Ammon's horn (tissue), 1 donor: ENCODE measurements around the gene ITM2C.

ENCODE experiments used
- DNase-seq: peaks from one replicate; pipeline ENCODE4 v3.0.0-alpha.2; 2016; ENCODE audit warnings: low spot score

ITM2C gene

DNA sequence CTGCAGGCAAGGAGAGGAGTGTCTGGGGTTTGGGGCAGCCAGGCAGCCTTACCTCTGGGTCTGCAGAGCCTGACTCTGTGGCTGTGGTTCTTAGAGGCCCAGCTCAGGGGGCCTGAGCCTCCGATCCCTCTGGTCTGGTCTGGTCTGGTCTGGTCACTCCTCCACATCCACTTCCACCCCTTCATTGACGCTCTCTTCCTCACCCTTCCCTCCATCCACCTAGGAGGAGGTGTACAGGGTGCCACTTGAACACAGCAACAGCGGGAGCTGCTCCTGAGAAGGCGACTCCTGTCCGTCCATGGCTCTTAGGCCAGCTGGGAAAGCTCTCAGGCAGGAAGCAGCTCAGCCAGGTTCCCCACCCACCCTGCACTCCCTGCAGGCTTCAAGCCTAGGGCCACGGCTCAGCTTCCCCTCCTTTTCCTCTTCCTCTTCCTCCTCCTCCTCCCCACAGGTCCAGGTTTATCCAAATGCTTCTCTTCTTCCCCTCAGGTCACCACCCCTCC, 43.4 kb downstream of the ITM2C start:
- no peak for DNase-seq

DNA sequence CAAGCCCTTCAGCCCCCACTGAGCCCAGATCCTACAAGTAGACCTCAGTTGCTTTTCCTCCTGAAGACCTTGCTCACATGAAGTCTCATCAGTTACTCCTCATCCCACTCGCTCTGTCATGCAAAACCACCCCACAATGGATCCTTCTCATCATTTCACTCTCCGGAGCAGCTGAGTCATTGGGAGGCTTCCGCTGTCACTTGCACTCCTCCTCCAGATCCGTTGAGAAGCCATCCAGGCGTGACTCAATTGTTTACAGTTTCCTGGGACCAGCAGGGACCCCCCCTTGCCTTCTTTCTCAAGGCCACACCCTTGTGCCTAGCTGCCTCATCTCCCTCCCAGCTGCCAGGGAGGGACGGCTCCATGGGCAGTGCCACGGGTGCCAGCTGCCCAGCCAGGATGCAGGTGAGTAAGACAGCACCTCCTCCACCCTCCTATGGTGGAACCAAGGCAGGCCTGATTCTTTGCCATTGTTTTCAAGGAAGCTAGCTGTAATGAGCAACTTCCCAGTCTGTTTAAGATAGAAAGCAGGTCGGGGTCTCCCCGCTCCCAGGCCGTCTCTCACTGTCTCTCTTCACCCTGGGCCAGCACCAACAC, 44.0 kb downstream of the ITM2C start:
- no peak for DNase-seq

DNA sequence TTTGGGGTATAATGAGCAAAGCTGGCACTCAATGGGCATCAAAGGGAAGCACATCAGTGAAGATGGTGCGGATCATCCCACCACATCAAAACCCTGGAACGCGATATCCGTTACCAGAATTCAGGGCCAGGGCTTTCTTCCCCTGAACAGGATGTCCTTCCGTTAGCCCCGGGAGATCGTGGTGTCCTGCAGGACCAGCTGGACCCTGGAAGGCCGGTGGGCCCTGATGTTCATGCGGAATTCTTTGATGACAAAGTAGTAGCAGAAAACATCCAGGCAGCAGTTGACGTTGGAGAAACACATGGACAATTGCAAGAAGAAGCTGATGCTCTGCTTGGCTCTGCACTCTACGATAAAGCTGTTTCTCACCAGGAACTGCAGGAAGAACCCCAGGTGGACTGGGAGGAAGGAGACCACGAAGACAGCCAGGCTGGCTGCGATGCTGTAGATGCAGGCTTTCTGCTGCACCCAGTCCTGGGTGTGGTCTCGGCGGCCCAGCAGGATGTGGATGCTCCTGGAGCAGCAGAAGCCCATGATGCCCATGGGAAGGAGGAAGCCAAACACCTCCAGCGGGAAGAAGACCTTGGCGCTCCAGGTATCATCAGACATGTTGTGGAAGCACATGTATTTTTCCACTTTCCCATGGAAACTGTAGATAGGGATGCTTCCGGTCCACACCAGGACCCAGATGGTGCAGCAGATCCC, 45.3 kb downstream of the ITM2C start:
- no peak for DNase-seq

DNA sequence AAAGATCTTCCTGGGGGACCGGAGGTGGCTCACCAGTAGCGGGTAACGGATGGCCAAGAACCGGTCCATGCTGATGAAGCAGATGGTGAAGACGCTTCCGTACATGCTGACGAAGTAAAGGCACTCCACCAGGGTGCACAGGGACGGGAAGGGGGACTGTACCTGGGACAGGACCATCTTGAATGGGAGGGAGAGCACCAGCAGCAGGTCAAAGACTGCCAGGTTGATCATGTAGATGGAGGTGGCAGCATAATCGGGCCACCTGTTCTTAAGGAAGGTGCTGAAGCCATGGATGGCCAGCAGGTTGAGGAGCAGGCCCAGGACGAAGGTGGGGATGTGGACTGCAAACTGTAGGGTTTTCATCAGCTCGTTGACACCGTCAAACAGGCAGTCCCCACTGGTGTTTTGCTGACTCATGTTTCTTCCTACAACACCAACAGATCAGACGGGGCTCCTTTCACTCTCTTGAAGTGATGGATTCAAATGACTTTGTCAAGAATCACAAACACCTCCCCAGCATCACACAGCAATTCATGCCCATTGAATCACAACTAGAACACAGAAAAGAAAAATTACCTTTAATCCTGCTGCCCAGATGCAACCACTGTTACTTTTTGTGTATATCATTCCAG, 45.9 kb downstream of the ITM2C start:
- no peak for DNase-seq

DNA sequence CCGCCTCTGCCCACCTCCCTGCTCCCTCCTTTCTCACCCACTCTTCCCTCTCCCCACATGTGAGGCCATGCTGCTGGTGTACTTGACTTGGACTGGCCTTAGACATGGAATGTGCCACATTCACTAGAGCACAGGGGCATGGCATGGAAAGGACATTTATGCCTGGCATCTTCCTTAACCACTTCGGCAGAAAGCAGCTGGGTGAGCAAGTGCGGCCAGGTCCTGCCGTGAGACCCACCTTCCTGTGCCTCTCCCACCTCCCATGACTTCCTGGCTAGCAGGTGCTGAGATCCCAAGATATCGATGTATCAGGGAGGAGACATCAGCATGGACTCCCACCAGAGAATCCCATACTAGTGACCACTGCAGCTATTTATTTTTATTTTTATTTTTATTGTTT, 47.3 kb downstream of the ITM2C start:
- no peak for DNase-seq

DNA sequence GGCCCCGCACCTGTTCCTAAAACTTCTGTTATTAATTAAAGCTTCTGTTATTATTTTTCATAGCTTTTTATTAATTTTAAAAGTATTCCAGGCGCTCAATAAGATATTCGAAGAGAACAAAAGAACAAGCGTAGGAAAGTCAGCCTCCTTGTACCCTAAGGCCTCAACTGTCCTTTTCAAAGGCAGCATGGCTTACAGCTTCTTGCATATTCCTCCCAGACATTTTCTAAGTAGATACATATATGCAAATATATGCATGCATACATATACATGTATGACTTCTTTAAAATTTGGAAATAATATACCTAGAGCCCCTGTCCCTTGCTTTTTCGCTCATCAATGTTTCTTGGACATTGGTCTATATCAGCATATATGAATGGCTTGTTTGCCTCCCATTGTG, 48.0 kb downstream of the ITM2C start:
- no peak for DNase-seq

DNA sequence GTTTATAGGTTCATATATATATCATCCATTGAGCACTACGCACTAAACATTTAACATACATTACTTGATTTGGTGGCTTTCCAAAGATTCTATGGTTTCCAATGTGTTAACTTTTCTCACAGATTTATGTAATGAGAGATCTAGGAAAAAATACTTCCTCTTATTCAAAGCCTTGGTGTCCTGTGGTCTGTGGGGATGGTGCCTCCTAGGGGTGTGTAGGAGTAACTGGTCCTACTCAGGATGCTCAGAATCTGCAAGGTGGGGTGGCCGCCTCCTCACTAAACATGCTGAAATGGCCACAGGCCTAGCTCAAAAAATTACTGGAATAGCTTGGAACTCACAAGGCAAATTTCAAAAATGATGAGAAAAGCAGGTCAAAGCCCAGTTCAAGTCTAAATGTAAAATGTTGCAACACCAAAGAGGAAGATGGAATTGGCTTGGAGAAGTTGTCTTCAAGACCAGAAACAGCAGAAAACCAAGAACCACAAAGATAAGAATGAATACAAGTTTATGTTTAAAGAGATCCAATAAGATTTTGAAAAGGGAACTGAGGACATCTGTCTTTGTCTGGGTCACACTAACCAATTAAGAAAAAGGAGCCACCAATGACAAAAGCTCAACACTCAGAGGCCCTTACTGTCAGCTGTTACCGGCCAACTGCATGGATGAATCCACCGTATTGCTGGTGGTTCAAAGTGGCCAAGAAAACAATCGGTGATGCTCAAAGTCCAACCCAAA, 48.8 kb downstream of the ITM2C start:
- DNase-seq: peak; percentile 74

DNA sequence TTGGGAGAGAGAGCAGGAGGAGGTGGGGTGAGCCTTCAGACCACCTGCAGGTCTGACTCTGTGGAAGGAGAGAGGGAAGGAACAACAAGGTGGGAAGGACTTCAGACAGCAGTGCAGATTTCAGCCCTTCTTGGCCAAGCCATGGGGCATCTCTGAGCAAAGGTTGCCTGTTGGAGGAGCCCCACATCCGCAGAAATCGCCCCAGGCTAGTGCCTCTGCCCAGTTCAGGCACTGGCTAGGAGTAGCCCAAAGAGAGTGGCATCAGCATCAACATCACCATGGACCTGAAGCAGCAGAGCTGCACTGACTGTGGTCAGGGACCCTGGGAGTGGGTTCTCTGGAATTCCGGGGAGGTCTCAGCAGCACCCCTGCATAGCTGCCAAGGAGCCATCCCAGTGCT, 50.1 kb downstream of the ITM2C start:
- no peak for DNase-seq

DNA sequence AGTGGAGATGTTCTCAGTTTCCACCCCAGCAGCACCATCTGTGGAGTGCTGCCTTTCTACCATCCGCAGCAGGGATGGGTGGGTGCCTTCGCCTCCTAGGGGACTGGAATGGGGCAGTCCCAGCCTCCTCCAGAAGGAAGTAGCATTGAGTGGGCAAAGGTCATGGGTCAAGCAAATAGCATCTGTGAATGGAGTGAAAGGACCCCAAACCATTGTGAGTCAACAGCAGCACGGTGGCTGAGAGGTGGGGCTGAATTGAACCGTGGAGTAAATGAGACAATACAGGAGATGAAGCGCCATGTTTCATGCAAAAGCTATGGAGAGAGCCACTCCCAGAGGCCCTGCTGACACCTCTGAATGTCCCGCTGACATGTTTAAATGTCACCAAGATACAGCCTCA, 50.6 kb downstream of the ITM2C start:
- no peak for DNase-seq

DNA sequence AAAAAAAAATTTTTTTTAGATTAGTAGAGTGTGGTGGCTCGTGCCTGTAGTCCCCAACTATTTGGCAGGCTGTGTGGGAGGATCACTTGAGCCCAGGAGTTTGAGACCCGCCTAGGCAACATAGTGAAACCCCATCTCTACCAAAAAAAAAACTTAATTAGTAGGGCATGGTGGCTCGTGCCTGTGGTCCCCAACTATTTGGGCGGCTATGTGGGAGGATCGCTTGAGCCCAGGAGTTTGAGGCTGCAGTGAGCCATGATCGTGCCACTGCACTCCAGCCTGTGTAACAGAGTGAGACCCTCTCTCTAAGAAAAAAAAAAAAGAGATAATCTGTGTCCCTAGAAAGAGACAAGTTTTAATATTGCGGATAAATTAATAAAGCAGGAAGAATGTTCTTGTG, 51.5 kb downstream of the ITM2C start:
- no peak for DNase-seq

DNA sequence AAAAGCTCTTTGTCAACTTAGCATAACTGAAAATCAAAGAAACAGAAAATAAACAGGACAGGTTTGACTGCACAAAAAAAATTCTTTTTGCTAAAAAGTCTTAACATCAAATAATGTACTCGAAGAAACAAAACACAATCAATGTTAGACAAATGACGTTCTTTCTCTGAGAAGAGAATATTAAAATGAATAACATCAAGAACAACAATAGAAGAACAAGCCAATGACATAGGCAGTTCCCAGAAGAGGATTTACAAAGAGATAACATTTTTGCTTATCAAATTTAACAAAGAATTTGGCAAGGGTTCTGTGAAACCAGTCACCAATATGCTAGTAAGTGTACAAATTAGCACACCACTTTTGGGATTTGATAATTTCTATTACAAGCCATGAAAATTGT, 54.5 kb downstream of the ITM2C start:
- DNase-seq: no peak

DNA sequence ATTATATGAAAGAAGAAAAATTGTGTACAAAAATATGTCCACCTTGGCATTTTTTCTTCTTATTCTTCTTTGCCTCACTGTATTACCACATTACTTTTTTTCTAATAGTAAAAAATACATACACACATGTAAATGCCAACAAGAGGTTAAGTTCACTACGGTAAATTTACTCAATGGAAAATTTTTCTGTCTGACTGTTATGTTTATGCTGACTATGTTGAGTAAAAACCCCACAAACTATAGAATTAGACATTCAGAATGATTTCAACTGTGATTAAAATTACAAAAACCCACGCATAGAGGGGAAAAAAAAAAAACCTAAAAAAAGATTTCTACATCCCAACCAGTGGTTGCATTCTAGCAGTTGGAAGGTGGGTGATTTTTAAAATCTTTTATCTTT, 54.9 kb downstream of the ITM2C start:
- no peak for DNase-seq

DNA sequence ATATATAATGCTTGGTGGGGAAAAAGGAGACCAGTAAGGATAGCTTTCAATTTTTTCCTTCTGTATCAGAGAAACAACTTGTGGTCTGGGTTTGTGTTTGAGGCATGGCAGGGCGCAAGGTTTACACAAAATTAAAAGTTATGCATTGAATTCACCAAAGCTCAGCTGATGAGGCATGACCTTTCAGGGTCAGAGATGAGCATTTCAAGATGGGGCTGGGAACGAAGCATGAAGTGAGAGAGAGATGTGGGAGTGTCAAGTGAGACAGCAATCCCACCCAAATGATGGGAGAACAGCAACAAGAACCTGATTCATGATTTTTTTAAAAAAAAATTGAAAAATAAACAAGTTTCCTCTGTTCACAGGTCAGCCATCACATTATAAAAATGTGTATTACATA, 55.4 kb downstream of the ITM2C start:
- DNase-seq: no peak

DNA sequence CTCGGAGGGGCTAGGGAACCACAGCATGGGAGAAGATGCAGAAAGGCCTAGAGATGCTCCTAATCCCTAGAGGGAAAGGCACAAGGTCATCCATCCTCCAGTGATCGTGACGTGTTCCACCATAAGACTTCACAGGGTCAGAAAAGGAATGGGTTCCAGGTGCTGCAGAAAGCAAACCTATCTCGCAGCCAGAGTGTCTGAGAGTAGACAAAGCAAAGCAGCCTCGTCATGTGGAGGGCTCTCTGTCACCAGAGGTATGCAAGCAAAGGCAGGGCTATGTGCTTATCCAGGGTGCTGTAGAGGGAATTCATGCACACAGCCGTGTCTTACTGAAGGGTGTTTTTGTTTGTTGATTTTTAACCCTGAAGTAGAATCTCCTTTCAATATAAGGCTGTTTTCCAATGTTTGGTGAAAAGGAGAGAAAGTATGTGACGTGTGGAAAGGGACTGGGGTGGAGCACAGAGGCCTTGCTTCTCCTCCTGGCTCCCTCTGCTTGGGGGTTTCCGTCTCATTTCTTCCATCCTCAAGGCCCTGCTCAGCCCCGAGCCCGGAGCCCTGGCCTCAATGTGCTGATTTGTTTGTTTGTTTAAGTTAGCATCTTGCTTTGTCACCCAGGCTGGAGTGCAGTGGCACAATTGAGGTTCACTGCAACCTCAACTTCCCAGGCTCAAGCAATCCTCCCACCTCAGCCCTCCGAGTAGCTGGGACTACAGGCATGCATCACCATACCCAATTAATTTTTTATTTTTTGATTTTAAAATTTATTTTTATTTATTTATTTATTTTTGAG, 57.3 kb downstream of the ITM2C start:
- DNase-seq: no peak

DNA sequence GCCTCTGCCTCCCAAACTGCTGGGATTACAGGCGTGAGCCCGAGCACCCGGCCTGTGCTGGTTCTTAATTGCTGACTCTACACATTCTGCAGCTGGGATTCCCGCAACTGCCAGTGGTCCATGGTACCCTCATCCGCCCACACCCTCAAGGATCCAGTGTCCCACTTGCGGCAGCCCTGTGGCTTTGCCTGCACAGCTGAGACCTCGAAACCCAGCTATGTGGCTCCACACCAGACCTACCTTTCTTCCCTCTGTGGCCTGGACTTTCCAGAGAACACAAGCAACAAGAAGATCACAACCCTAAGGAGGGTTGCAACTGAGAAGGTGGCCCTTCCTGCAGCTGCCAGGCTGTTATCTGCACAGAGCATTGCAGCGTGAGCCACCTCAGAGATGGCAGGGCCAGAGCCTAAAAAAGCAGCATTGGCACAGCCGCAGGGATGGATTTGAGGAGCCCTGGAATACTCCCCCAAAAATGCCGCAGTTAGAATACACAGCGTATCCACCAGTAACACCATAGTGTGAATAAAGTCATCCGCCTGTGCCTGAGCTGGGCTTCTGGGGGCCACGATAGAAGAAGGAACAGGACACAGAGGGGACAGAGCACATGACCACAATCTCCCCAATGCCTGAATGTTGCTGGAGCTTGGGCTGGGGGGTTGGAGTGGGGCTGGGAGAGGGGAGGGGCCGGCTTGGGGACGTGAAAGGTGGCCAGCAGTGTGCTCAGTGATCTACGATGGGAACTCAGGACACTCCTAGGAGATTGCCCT, 58.4 kb downstream of the ITM2C start:
- no peak for DNase-seq

DNA sequence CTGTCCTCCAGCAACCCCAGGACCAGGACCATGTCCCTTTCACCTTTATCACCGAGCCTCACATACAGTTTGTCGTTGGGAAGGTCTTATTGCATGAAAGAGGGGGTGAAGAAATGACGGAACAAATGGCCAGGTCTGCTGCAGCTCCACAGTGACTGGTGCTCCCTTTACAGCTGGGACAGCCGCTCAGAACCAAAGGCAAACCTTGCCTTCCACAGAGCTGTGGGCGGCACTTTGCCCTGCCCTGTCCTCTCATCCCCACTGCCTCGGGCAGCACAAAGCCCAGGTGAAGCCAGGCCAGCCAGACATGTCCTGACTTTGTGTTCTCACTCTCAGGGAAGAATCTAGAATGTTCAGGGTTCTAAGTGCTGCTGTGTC, 59.3 kb downstream of the ITM2C start:
- no peak for DNase-seq

DNA sequence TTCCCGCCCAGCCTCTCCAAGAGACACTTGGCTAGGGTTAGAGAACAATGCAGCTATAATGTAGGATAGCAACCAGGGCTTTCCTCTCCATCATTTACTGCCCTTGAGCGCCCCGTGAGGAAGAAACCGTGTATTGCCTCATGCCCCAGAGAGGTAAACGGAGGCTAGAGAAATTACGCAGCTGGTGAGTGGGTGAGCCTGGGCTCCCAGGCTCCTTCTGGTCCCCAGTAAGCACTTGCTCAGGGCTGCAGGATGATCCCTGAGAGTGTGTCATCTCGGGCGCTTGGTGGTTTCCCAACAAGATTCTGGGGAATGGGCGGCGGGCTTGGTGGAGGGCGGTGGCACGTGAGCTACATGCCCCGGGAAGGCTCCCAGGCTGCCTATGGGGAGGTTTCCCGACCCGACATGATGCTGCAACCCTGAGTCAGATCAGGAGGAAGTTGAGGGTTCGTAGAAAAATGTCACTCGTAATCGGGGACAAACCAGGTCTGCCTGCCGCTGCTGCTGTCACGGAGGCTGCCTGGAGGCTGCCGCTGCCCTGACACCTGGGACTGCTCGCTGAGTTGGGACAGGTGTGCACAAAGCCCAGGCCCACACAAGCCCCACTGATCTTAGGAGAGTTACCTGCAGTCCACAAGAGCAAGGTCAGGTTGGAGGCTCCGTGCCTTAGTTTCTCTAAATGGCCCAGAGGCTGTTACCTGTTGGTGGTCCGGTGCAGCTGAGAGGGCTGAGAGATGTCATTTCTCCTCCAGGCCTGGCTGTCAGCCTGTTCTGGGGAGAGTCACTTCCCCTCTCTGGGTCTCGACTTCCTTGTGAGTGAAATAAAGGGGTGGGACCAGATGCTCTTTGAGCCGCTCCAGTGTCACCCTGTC, 60.0 kb downstream of the ITM2C start, which contains the start of gene GPR55:
GPR55 (minus strand) TSS at position 773 of the 872 bp plus-strand sequence. CDS start 14,280 bp downstream, outside the sequence.
- DNase-seq: peak; percentile 59

DNA sequence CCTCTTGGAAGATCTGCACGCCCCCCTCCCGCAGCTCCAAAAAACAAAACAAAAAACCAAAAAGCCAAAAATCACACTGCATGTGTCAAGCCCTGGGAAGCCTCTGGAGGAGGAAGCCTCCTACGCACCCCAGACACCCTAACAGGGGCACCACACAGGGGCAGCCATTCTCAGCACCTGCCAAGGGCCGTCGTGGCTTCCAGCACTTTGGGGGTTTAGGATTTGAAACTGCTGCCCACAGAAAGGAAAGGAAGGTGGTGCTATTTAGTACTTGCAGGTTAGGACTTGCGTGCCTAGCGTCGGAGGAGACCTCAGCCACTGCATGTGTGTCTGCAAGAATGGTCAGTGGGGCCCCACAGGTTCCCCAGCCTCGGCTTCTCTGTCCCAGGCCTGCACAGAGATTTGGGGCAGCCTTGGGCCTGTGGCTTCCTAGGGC, 60.7 kb downstream of the ITM2C start:
- DNase-seq: no peak

DNA sequence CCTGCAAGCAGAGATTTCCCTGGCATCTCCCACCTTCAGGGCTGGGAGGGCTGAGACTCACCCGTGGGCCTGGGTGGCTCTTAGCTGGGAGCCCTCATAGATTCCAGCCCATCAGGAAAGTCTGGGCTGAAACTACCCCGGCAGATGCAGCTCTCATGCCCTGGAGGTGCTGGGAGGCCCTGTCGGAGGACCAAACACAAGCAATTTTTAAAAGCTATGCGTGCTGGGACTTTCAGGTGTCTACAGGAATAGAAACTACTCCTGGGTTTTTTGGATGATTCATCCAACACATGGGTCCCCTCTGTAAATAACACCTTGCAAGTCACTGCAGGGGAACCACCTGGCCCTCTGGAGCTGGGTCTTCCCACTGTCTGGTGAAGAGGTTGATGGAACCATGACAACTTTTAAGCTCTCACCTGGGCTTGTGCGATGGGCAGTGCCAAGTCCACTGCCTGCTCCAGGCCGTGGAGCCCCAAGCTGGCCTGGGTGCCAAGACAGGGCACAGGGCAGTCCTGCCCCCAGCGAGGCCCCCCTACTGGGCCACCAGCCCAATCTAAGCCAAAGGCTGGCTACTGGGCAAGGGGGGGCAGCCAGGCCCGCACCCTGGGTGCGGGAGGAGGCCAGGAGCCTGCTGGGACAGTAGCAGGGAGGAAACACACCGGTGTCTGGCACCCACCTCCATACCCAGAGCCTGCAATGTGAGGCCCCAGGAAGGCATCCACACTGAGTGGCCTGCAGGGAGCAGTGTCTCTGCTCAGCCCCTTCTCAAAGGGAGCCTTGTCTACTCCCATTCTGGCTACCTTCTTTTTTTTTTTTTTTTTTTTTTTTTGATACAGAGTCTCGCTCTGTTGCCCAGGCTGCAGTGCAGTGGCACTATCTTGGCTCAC, 61.4 kb downstream of the ITM2C start:
- no peak for DNase-seq
